CD1c-positive myeloid dendritic cell (primary cell): ENCODE measurements around the gene KRT85.
A peak's percentile ranks its signal among the peaks of the same experiment; 100 is the strongest.

Experiments
- DNase-seq: peaks from one replicate; pipeline ENCODE4 v3.0.0-alpha.2; 2016; ENCODE audit errors: extremely low spot score

KRT85 gene

DNA sequence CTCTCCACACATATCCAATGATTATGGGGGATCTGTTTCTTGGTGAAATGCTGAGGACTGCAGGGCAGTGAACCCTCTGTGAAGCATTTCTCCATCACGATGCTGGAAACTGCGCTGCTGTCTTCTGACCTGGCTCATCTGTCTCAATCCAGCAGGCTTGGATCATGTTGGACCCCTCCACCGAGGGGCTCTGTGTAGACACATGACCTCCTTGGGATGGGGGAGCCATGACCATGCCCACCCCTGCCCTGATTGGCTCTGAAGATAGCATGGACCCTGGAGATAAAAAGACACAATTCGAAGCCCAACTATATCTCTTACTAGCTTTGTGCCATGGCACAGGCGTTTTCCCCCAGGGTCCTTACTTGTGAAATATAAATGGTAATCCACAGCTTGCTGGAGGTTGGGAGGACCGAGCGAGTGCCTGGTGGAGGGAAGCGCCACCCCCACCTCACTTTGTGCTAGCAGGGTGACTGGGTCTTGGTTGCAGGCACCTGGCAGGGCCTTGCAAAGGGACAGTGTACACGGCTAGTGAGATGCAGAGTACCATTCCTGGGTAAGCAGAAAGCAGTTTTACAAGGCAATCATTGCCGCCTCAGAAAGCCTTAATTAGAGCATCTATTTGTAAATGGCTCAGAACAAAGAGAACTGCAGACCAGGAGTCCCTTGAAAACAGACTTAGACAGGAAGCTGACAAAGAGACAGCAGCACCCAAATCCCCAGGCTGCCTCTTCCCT, 43.7 kb downstream of the KRT85 start:
- DNase-seq, result no peak

DNA sequence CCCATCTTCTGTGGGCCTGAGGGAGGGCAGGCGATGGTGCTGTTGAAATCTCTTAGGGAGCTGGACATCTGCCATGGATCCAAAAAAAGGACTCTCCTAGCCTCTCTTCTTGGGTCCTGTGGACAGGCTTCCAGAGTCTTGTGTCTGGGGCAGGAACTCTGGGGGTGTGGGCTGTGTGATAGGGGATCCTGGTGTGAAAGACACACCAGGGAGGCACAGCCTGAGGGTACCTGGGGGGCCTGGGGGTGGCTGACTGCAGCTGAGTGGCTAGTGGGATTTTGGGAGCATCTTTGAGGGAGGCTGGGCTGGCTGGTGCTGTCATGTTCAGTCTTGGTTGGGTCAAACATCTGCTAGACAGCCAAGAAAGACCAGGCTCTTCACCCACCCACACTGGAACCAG, 44.3 kb downstream of the KRT85 start:
- no peak for DNase-seq

DNA sequence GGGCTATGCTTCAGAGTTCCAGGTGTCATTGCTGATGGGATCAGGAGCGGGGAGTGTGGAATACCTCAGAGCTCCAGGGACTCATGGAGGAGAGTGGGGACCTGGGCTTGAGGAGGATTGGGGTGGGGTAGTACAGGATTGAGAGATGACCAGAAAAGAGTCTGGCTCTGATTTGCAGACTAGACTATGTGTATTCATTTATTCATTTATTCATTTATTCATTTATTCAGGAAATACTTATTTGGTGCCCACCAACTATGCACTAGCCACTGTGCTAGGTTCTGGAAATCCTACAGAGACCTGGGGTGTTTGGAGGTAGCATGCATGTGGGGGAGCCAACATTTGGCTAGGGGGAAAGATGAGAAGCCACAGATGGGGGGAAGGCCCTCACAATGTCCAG, 45.2 kb downstream of the KRT85 start:
- DNase-seq, result no peak

DNA sequence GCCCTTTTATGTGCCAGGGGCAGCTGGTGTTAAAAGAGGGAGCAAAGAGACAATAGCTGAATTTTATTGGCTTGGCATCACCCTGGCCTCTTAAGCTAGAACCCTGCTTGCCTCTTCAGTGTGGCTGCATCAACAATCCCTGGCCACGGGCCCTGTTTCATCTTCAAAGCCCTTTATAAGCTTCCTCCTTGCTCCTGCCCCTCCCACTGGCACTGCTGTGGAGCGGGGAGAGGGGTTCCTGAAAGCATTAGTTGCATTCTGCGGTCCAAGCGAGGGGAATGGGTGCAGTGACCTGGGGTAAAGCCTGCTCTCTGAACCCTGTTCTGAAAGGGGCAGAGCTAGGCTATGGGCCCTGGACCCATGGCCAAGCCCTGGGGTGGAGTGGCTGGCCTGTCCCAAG, 45.9 kb downstream of the KRT85 start:
- DNase-seq, result no peak

DNA sequence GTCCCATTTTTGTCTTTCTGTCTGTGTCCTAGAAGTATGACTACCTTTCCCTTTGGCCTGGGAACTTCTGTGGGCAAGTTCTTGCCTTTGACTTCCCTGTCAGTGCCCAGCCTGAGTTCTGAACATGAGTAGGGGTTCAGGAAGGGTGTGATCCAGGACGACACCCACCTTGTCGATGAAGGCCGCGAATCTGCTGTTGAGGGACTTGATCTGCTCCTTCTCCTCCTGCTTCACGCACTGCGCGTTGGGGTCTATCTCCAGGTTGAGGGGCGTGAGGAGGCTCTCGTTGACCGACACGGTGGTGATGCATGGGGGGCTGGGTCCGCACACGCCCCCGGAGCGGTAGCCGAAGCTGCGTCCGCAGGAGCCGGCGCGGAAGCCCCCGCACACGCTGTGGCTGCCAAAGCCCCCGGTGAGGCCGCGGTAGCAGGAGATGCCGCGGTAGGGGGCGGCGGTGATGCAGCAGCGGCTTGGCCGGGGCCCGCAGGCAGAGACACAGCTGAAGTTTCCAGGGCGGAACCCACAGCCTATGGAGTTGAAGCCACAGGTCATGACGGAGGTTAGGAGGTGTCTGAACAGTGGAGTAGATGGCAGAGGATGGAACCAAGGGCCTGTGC, 46.4 kb downstream of the KRT85 start, which contains the start of gene KRT83:
KRT83 (minus strand) TSS at position 615 of the 617 bp plus-strand sequence; CDS start at position 552, 63 bp downstream.
- DNase-seq, result no peak

DNA sequence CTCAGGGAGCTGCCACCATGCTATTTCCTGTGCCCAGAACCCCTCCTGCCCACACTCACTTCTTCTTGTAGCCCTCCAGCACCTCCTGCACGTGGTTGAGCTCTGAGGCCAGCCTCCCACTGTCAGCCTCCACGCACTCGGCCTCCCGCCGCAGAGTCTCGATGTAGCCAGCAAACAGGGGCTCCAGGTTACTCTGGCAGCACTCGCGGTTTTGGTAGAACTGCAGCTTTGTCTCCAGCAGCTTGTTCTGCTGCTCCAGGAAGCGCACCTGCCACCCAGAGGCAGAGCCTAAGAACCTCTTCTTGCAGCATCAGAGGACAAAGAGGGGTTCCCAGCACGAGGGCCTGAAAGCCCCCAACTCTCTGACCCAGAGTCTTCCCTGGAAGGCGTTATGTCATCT, 48.2 kb downstream of the KRT85 start:
- DNase-seq, result no peak

DNA sequence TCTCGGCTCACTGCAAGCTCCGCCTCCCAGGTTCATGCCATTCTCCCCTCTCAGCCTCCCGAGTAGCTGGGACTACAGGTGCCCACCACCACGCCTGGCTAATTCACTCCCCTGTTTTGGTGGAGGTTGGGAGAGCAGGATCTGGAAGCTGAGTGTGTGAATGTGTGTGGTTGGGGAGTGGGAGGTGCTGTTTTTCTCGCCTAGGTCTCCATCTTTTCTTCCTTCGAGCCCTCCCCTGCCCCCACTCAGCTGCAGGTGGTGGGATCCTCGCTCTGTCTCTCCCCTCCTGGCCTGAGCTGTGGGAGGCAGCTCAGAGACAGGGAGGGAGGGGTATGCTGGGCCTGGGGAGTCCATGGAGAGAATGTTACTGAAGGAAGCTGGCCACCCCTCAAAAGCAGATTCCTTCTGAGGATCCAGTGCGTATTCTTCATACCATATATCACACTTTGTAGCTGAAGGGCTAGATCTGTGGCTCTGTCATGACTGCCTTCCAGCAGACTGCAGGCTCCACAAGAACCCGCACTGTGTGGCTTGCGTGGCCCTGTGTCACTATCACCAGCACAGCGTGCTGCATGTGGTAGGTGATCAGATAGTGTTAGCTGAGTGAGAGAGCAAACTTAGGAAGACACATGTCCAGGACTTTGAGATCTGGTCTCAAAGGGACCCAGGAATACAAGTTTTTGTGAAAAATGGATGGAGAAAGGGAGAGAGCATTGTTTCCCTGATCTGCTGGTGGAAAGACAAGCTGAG, 48.9 kb downstream of the KRT85 start:
- no peak for DNase-seq

DNA sequence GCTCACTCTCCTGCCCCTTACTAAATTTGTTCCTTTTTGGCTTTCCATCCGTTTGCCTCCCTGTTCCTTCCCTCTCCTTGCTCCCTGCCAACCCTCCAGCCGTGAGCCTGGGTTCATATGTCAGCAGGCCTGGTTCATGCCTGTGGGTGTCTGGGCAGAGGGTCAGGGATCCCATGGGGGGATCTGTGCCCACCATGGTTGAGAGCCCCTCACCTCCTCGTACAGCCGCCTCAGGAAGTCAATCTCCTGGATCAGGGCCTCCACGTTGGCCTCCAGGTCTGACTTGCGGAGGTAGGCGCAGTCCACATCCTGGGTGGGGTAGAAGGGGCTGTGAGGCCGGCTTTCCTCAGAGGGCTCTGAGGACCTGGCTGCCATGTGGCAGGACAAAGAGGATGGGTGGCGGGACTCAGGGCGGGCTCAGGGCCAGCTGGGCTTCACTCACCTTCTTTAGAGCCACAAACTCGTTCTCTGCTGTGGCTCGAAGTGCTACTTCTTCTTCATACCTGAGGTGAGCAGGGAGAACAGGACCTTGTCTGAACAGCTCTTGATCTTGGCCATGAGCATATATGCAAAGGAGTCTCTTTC, 49.7 kb downstream of the KRT85 start:
- no peak for DNase-seq

DNA sequence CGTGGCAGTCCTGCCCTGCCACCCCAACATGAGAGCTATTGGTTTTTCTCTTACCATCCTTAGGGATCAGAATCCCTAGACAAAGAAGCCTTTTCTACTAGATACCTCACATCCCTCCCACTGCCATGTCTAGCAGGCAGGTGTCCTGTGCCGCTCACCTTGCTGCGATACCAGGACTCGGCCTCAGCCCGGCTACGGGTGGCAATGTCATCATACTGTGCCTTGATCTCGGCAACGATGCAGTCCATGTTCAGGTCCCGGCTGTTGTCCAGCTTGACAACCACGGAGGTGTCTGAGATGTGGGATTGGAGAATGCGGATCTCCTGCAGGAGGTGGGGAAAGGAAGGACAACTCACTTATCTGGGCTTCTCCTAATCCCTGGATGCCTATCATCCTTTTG, 50.6 kb downstream of the KRT85 start:
- no peak for DNase-seq

DNA sequence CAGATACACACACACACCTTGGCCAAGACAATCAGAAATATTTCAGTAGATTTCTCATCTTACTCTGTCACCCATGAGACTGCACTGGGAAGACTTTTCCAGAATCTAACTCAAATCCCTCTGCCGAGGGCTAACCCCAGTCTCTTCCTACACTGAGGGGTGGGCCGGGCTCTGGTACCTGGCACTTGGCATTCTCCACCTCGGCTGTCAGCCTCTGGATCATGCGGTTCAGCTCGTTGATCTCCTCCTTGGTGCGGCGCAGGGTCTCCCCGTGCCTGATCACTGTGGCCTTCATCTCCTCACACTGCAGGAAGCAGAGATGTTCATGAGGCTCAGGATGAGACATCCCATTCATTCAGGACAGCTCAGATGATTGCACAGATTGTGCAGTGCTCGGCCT, 51.0 kb downstream of the KRT85 start:
- DNase-seq, result no peak

DNA sequence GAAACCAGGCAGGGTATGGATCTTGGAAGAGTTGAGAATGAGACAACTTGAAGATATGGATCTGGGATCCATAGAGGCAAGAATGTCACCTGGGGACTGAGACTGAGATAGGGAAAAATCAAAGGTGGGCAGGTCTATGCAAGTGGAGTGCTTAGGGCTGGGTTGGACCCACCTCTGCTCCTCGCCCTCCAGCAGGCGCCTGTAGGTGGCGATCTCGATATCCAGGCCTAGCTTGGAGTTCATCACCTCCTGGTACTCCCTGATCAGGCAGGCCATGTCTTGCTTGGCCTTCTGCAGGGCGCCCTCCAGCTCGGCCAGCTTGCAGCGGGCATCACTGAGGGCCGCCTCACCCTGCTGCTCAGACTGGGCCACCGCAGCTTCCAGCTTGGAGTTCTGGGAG, 51.6 kb downstream of the KRT85 start:
- peak; percentile 6 for DNase-seq

DNA sequence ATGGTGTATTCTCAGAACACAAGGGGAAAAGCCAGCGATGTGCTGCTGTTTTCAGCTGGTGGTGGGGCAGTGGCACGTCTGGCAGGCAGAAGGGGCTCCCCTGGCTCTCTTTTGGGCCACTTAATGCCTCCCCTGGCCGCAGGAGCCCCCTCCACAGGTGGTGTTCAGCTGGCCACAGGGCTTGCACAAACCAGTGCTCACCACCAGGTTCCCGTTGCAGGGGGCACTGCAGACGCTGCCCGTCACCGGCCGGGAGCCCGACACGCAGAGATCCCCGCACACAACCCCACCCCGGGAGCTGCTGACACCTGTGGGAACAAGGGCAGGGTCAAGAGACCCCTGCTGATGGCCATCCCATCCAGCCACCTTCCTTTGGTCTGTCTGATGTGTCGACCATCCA, 52.8 kb downstream of the KRT85 start:
- no peak for DNase-seq

DNA sequence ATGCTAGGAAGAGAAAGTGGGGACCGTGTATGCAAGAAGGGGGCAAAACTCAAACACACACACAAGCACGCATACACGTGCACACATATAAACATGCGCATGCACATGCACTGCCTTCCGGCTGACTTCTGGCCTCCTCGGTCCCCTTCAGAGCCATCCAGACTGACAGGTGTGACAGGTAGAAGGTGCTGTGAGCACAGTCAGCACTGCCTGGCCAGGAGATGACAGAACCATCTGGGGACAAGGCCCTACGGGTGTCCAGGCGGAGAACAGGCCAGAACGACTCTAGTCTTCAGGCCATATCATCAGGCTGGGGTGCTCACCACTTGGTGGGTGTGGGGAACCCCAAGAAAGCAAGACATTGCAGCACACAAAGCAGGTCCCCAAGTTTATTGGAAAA, 53.4 kb downstream of the KRT85 start:
- DNase-seq, result no peak

DNA sequence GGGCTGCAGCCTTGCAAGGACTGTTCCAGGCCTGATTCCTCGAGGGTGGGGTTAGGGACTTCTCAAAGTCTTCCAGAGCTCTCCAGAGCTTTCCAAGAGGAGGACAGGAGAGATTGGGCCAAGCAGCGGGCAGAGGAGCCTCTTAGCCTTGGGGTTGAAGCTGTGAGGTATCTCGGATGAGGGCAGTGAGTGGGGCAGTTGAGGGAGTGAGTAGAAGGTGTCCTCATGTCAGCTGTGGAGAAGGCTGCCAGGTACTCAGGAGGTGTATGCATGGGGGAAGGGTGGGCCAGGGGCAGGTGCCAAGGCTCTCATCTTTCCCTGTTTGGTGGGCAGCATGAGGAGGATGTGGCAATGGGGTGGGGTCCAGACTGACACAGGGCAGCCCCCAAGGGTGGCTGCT, 53.8 kb downstream of the KRT85 start:
- no peak for DNase-seq

DNA sequence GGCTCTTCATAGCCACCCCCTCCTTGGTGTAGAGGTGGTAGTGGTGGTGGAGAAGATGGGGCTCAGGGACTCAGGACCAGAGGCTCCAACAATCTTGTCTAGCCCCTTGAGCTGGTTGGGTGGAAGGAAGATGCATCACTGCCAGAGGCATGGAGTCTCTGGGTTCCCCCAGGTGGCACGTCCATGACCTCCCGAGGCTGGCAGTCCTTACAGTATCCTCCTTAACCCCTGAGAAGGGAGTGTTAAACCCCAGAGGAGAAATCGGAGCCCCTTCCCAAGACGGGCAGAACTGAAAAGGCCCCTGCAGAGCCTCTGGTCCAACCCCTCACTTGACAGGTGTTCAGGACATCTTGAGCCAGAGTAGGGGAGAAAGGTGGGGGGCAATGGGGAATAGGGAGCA, 55.2 kb downstream of the KRT85 start:
- DNase-seq, result no peak

DNA sequence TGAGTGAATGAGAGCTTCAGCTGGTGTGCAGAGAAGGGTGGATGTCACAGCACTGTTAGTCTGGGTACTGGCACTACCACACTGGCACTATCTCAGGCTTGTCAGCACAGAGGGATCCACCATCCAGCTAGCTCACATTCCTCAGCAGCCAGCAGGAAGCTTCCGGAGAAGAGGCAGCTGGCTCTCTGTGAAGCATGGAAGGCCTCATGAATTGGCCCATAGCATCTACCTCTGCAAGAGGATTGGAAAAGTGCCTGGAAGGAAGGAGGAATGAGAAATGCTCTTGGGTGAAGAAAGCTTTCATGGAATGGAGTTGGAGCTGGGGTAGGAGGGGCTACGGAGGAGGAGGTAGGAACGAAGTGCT, 56.0 kb downstream of the KRT85 start:
- DNase-seq, result no peak

DNA sequence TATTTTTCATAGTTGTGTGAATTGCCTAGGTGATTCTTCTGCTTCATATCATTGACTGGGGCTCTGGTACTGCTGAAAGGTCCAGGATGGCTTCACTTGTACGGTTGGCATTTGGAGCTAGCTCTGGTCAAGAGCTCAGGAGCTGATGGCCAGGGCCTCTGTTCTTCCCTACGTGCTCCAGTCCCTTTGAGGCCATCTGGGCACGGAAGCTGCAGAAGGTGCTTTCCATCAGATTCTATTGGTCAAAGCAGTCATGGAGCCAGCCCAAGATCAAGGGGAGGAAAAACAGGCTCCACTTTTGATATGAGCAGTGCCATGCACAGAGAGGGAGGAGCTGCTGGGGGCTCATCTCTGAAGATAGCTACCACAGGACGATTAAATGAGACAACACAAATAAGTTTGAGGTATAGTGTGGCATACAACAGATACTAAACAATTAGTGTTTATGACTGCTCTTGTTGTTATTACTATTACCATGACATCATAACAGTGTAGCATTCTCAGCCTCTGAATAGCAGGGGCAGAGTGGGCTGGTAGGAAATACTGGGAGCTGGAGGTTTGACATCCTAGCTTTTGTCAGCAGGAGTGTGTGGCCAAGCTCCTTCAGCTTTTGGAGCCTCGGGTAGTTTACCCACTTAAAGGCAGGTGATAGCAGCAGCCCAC, 56.5 kb downstream of the KRT85 start:
- no peak for DNase-seq
